Mesendoderm (in vitro differentiated cells): ENCODE data around the gene SLC26A3.

Experiments used
- DNase-seq: peaks from one replicate; pipeline ENCODE4 v3.0.0; 2013
- H2AK5ac ChIP-seq: 2 replicates; pipeline ENCODE4 v1.6.1; 2013; ENCODE audit warnings: low read length, inconsistent platforms
- H2BK120ac ChIP-seq: 2 replicates; pipeline ENCODE4 v1.6.1; 2013; ENCODE audit warnings: low read depth, mild to moderate bottlenecking, low read length, moderate library complexity, mixed read lengths
- H2BK15ac ChIP-seq: replicated peaks from 2 replicates; pipeline ENCODE4 v1.6.1; 2013; ENCODE audit warnings: low read depth, mild to moderate bottlenecking, moderate library complexity
- H2BK5ac ChIP-seq: 2 replicates; pipeline ENCODE4 v1.6.1; 2013; ENCODE audit warnings: low read length, inconsistent platforms
- H3K18ac ChIP-seq: 2 replicates; pipeline ENCODE4 v1.6.1; 2013; ENCODE audit warnings: mild to moderate bottlenecking, low read length, mixed read lengths
- H3K23ac ChIP-seq: one replicate; pipeline ENCODE4 v1.6.1; 2013; ENCODE audit warnings: low read length
- H3K27ac ChIP-seq: 2 replicates; pipeline ENCODE4 v1.5.1; 2013; ENCODE audit warnings: low read depth, mild to moderate bottlenecking, inconsistent platforms, low read length, moderate library complexity
- H3K27me3 ChIP-seq: 2 replicates; pipeline ENCODE4 v1.6.1; 2013; ENCODE audit warnings: low read length, control low read depth, mild to moderate bottlenecking, inconsistent platforms; ENCODE audit not compliant: insufficient read depth, poor library complexity
- H3K36me3 ChIP-seq: 2 replicates; pipeline ENCODE4 v1.6.1; 2013; ENCODE audit warnings: low read length, inconsistent platforms; ENCODE audit not compliant: control insufficient read depth, insufficient read depth
- H3K4ac ChIP-seq: one replicate; pipeline ENCODE4 v1.6.1; 2013; ENCODE audit warnings: low read depth, mild to moderate bottlenecking, low read length, moderate library complexity
- H3K4me1 ChIP-seq: 2 replicates; pipeline ENCODE4 v1.6.1; 2013; ENCODE audit warnings: low read depth, low read length, inconsistent platforms; ENCODE audit not compliant: control insufficient read depth
- H3K4me2 ChIP-seq: 2 replicates; pipeline ENCODE4 v1.6.1; 2013; ENCODE audit warnings: low read length
- H3K4me3 ChIP-seq: 2 replicates; pipeline ENCODE4 v1.5.1; 2013; ENCODE audit warnings: mild to moderate bottlenecking, low read length
- H3K56ac ChIP-seq: one replicate; pipeline ENCODE4 v1.6.1; 2013; ENCODE audit warnings: low read length
- H3K79me1 ChIP-seq: 2 replicates; pipeline ENCODE4 v1.6.1; 2013; ENCODE audit warnings: low read length, inconsistent platforms
- H3K79me2 ChIP-seq: 2 replicates; pipeline ENCODE4 v1.6.1; 2013; ENCODE audit warnings: mild to moderate bottlenecking, low read length; ENCODE audit not compliant: control insufficient read depth, insufficient read depth
- H3K9ac ChIP-seq: 2 replicates; pipeline ENCODE4 v1.6.1; 2013; ENCODE audit warnings: low read length, inconsistent platforms
- H4K5ac ChIP-seq: one replicate; pipeline ENCODE4 v1.6.1; 2013; ENCODE audit warnings: low read length
- H4K8ac ChIP-seq: one replicate; pipeline ENCODE4 v1.6.1; 2013; ENCODE audit warnings: low read depth, mild to moderate bottlenecking, control low read depth, low read length, moderate library complexity
- WGBS: extraction: QIAGEN DNeasy Blood & Tissue Kit; methylation state at CpG from one replicate; pipeline ENCODE4 v1.1.7; 2013; ENCODE audit warnings: low lambda C conversion rate, missing lambda C conversion rate; ENCODE audit not compliant: insufficient coverage; ENCODE audit errors: extremely low coverage; 5-methylcytosine and 5-hydroxymethylcytosine counted together

Gene SLC26A3

DNA sequence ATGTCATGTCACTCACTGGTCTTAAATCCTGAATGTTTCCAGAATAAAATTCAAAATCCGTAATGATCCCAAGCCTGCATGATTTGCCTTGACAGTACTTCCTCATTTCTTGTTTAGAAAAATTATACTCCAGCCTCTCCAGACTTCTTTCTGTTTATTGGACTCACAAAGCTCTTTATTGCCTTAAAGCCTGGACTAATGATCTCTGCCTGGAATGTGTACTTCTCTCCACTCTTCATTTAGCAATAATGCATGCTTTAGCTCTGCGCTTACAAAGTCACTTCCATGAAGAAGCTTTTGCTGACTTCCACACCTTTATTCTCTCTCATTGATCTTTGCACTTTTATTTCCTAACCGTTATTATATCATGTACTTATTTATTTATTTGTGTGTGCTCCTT, 27.4 kb upstream of the SLC26A3 start:
- Histone ChIP-seq H3K4me2 (no peak overlapping the region), H4K8ac (no peak overlapping the region), H2AK5ac (no peak overlapping the region), H3K4me1 (no peaks in the 10 kb centered on the region), H3K36me3 (no peaks in the 10 kb centered on the region), H3K9ac (no peak overlapping the region), H3K18ac (no peak overlapping the region), H2BK5ac (no peak overlapping the region), H3K79me2 (no peaks in the 10 kb centered on the region), H3K27me3 (no peaks in the 10 kb centered on the region), H2BK15ac (no peak overlapping the region), H3K4me3 (no peak overlapping the region), H3K56ac (no peak overlapping the region), H3K27ac (no peak overlapping the region), H4K5ac (no peak overlapping the region), H3K23ac (no peak overlapping the region), H3K4ac (no peak overlapping the region), H3K79me1 (no peaks in the 10 kb centered on the region), H2BK120ac (no peak overlapping the region)
- no peak for DNase-seq
- WGBS: no CpG with 5 or more reads among the region's 3 CpGs

DNA sequence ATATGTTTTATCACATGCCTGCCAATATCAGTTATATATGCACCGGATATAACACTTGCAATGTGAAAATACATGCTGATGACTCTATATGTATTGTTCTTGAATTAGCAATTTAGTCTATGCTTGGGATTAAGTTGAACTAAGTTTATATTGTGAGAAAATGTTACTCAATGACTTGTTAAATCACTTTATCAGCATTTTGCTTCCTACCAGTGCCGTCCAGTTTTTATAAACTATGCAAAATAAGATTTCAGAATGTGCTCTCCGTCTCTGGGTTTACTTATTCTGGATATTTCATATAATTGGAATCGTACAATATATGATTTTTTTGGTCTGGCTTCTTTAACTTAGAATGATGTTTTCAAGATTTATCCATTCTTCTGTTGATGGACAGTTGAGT, 25.5 kb upstream of the SLC26A3 start:
- Histone ChIP-seq H3K9ac (no peak overlapping the region), H3K4me1 (no peaks in the 10 kb centered on the region), H4K5ac (no peak overlapping the region), H3K56ac (no peak overlapping the region), H3K79me1 (no peaks in the 10 kb centered on the region), H3K4ac (no peak overlapping the region), H2AK5ac (no peak overlapping the region), H3K27me3 (no peaks in the 10 kb centered on the region), H3K18ac (no peak overlapping the region), H3K79me2 (no peaks in the 10 kb centered on the region), H3K27ac (no peak overlapping the region), H3K36me3 (no peaks in the 10 kb centered on the region), H2BK5ac (no peak overlapping the region), H3K4me3 (no peak overlapping the region), H3K4me2 (no peak overlapping the region), H2BK120ac (no peak overlapping the region), H2BK15ac (no peak overlapping the region), H4K8ac (no peak overlapping the region), H3K23ac (no peak overlapping the region)
- DNase-seq: no peak
- no CpG with 5 or more reads among the region's 4 CpGs for WGBS

DNA sequence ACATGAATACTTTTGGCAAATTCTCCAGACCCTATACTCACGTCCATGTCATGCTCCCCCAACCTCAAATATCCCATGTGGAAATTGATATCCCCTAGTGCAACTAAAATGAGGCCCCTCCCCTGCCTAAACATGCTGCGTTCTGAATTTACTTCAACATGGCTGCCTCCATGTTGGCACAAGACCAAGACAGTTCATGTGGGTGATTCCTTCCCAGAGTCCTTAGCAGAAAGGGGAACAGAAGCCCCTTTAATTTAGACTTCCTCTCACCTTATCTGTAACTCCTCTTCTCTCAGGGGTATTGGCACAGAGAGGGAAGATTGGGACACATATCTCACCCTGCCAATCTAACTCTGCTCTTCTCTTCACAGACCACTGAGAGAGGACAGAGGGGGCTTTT, 24.5 kb upstream of the SLC26A3 start:
- H3K4me3 ChIP-seq: no peak overlapping the region
- H3K27ac ChIP-seq: no peak overlapping the region
- H3K4me1 ChIP-seq: no peaks in the 10 kb centered on the region
- H2BK120ac ChIP-seq: no peak overlapping the region
- no peak overlapping the region for H4K8ac ChIP-seq
- H3K4ac ChIP-seq: no peak overlapping the region
- no peak overlapping the region for H4K5ac ChIP-seq
- no peak for DNase-seq
- H3K56ac ChIP-seq: no peak overlapping the region
- H3K23ac ChIP-seq: no peak overlapping the region
- no peak overlapping the region for H2BK5ac ChIP-seq
- no peak overlapping the region for H3K9ac ChIP-seq
- no peaks in the 10 kb centered on the region for H3K79me2 ChIP-seq
- no CpG with 5 or more reads among the region's 2 CpGs for WGBS
- no peaks in the 10 kb centered on the region for H3K27me3 ChIP-seq
- no peaks in the 10 kb centered on the region for H3K36me3 ChIP-seq
- H2AK5ac ChIP-seq: no peak overlapping the region
- H2BK15ac ChIP-seq: no peak overlapping the region
- no peak overlapping the region for H3K4me2 ChIP-seq
- no peak overlapping the region for H3K18ac ChIP-seq
- H3K79me1 ChIP-seq: no peaks in the 10 kb centered on the region

DNA sequence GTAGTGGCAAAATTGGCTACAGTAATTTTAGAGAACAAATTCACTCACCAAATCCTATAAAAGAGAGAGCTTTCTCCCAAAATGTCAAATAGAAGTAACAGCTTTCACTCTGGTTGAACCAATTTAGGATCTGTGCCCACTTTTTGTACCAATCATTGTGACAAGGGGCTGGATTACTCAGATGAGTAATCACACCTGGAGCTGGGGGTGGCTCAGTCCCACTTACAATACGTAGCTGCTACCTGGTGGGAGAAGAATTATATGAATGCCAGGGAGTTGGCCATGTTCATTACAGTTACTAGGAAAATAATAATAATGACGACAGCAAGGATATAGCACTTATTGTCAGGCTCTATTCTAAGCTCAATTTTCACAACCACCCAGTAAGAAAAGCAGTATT, 23.4 kb upstream of the SLC26A3 start:
- H3K9ac ChIP-seq: no peak overlapping the region
- H3K79me1 ChIP-seq: no peaks in the 10 kb centered on the region
- H2BK120ac ChIP-seq: no peak overlapping the region
- no peak overlapping the region for H2BK5ac ChIP-seq
- no peak overlapping the region for H3K23ac ChIP-seq
- WGBS: no CpG with 5 or more reads among the region's 2 CpGs
- no peak overlapping the region for H3K4ac ChIP-seq
- no peak overlapping the region for H4K8ac ChIP-seq
- no peak overlapping the region for H3K27ac ChIP-seq
- no peaks in the 10 kb centered on the region for H3K36me3 ChIP-seq
- H3K4me2 ChIP-seq: no peak overlapping the region
- DNase-seq: no peak
- H2AK5ac ChIP-seq: no peak overlapping the region
- H3K56ac ChIP-seq: no peak overlapping the region
- H4K5ac ChIP-seq: no peak overlapping the region
- H3K4me3 ChIP-seq: no peak overlapping the region
- no peaks in the 10 kb centered on the region for H3K79me2 ChIP-seq
- H2BK15ac ChIP-seq: no peak overlapping the region
- no peaks in the 10 kb centered on the region for H3K4me1 ChIP-seq
- no peaks in the 10 kb centered on the region for H3K27me3 ChIP-seq
- no peak overlapping the region for H3K18ac ChIP-seq

DNA sequence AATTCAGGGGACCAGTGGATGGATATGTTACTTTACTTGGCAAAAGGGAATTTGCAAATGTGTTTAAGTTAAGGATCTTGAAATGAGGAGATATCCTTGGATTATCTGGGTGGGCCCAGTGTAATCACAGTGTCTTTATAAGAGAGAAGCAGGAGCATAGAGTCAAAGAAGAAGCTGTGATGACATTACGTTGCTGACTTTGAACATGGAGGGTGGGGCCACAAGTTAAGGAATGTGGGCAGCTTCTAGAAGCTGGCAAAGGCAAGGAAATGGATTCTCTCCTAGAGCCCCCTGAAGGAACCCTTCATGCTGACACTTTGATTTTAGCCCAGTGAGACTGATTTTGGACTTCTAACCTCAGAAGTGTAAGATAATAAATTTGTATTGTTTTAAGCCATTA, 21.8 kb upstream of the SLC26A3 start:
- no peak overlapping the region for H3K4me2 ChIP-seq
- no peak overlapping the region for H3K4ac ChIP-seq
- no peak overlapping the region for H3K27ac ChIP-seq
- H3K4me1 ChIP-seq: no peaks in the 10 kb centered on the region
- no CpG with 5 or more reads among the region's 1 CpG for WGBS
- H3K23ac ChIP-seq: no peak overlapping the region
- H3K36me3 ChIP-seq: no peaks in the 10 kb centered on the region
- H2BK15ac ChIP-seq: no peak overlapping the region
- H3K27me3 ChIP-seq: no peaks in the 10 kb centered on the region
- no peak overlapping the region for H2AK5ac ChIP-seq
- no peak overlapping the region for H3K9ac ChIP-seq
- H2BK5ac ChIP-seq: no peak overlapping the region
- no peak for DNase-seq
- H3K79me2 ChIP-seq: no peaks in the 10 kb centered on the region
- no peaks in the 10 kb centered on the region for H3K79me1 ChIP-seq
- no peak overlapping the region for H3K56ac ChIP-seq
- no peak overlapping the region for H3K18ac ChIP-seq
- H3K4me3 ChIP-seq: no peak overlapping the region
- no peak overlapping the region for H4K8ac ChIP-seq
- no peak overlapping the region for H2BK120ac ChIP-seq
- no peak overlapping the region for H4K5ac ChIP-seq

DNA sequence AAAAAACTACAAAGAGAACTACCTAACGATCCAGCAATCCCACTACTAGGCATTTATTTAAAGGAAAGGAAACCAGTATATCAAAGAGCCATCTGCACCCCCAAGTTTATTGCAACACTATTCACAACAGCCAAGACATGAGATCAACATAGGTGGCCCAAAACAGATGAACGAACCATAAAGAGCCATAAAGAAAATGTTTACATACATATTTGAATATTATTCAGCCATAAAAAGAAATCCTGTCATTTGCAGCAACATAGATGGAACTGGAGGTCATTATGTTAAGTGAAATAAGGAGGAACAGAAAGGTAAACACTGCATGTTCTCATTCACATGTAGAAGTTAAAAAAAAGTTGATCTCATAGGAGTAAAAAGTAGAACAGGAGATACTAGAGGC, 15.6 kb upstream of the SLC26A3 start:
- H3K9ac ChIP-seq: no peak overlapping the region
- no peaks in the 10 kb centered on the region for H3K79me2 ChIP-seq
- no peak overlapping the region for H3K4me2 ChIP-seq
- H3K4me3 ChIP-seq: no peak overlapping the region
- no peaks in the 10 kb centered on the region for H3K79me1 ChIP-seq
- no CpG with 5 or more reads among the region's 2 CpGs for WGBS
- no peak overlapping the region for H3K18ac ChIP-seq
- no peak overlapping the region for H4K5ac ChIP-seq
- H3K36me3 ChIP-seq: no peaks in the 10 kb centered on the region
- no peaks in the 10 kb centered on the region for H3K27me3 ChIP-seq
- no peak overlapping the region for H4K8ac ChIP-seq
- no peak overlapping the region for H2AK5ac ChIP-seq
- no peak overlapping the region for H2BK120ac ChIP-seq
- no peak for DNase-seq
- no peak overlapping the region for H3K27ac ChIP-seq
- H3K56ac ChIP-seq: no peak overlapping the region
- H3K23ac ChIP-seq: no peak overlapping the region
- no peaks in the 10 kb centered on the region for H3K4me1 ChIP-seq
- H3K4ac ChIP-seq: no peak overlapping the region
- no peak overlapping the region for H2BK5ac ChIP-seq
- no peak overlapping the region for H2BK15ac ChIP-seq
